Peyer's patch (tissue), 4 donors: ENCODE results near the gene MYPN. TPM values are rescaled to one million over a fixed set of nuclear protein-coding genes. Genes with fewer than 3 reads are reported as not detected.

ENCODE experiments used
- DNase-seq, 3 donors: peaks; one replicate each; pipeline ENCODE4 v3.0.0-alpha.2; 2017 to 2019
- H3K27ac ChIP-seq, 4 donors: fragments of 200-600 bp; sonication (generic); one replicate each; pipeline ENCODE4 v1.5.1; 2016 to 2019
- H3K27me3 ChIP-seq, 2 donors: fragments of 200-600 bp; sonication (generic); one replicate each; pipeline ENCODE4 v1.5.1; 2019
- H3K36me3 ChIP-seq, 3 donors: fragments of 200-600 bp; sonication (generic); one replicate each; pipeline ENCODE4 v1.5.1; 2016 to 2019
- H3K4me1 ChIP-seq, 4 donors: fragments of 200-600 bp; sonication (generic); one replicate each; pipeline ENCODE4 v1.5.1; 2016 to 2019
- H3K4me3 ChIP-seq, 4 donors: fragments of 200-600 bp; sonication (generic); 1 replicate in 3 of 4; 2 replicates in 1 of 4; pipeline ENCODE4 v1.5.1; 2016 to 2019; ENCODE audit warnings: mild to moderate bottlenecking in 1 of 4
- H3K9me3 ChIP-seq, 4 donors: fragments of 200-600 bp; sonication (generic); one replicate each; pipeline ENCODE4 v1.5.1; 2016 to 2019; ENCODE audit warnings: mild to moderate bottlenecking in 1 of 4
- CTCF ChIP-seq, 6 experiments: fragments of 450-650 bp in 4 of 6; fragments of 200-600 bp in 2 of 6; sonication (generic) in 1 of 6; IDR thresholded peaks; one replicate each; pipeline ENCODE4 v1.5.1; 2017 to 2019; ENCODE audit warnings: antibody characterized with exemption in 6 of 6, mild to moderate bottlenecking in 3 of 6, moderate library complexity in 1 of 6
- POLR2A ChIP-seq, 2 donors: fragments of 450-650 bp; IDR thresholded peaks; one replicate each; pipeline ENCODE4 v1.5.1; 2017; ENCODE audit warnings: antibody characterized with exemption in 2 of 2, mild to moderate bottlenecking in 2 of 2, moderate library complexity in 2 of 2
- total RNA-seq, 4 donors: library from RNA; depleted of rRNA; stranded (reverse); fragments of >200 nt; gene quantifications; one replicate each; pipeline ENCODE4 v1.1.0, GENCODE V29; 2016

The MYPN gene
- total RNA-seq, 4 donors from 2014 or later: 0.13 TPM; not detected in 3

- Histone ChIP-seq H3K27ac (peak overlapping the region in 1 of 4 donors; percentile 79), H3K36me3 (no peaks in the 10 kb centered on the region), H3K27me3 (no peaks in the 10 kb centered on the region), H3K4me3 (no peak overlapping the region), H3K4me1 (no peaks in the 10 kb centered on the region), H3K9me3 (no peaks in the 10 kb centered on the region)
- no peak for DNase-seq
- TF ChIP-seq CTCF (IDR thresholded peaks at IDR 0.05) (no peak), POLR2A (IDR thresholded peaks at IDR 0.05) (no peak)
These were observed 54.4 kb downstream of the MYPN start for GRCh38 chr10:68163735-68164134.

- Histone ChIP-seq H3K27ac (no peak overlapping the region), H3K4me3 (no peak overlapping the region), H3K4me1 (no peaks in the 10 kb centered on the region), H3K36me3 (no peaks in the 10 kb centered on the region), H3K9me3 (no peaks in the 10 kb centered on the region), H3K27me3 (no peaks in the 10 kb centered on the region)
- TF ChIP-seq CTCF (IDR thresholded peaks at IDR 0.05) (no peak), POLR2A (IDR thresholded peaks at IDR 0.05) (no peak)
- DNase-seq: no peak
These were observed 56.4 kb downstream of the MYPN start for GRCh38 chr10:68165643-68166042.

DNA sequence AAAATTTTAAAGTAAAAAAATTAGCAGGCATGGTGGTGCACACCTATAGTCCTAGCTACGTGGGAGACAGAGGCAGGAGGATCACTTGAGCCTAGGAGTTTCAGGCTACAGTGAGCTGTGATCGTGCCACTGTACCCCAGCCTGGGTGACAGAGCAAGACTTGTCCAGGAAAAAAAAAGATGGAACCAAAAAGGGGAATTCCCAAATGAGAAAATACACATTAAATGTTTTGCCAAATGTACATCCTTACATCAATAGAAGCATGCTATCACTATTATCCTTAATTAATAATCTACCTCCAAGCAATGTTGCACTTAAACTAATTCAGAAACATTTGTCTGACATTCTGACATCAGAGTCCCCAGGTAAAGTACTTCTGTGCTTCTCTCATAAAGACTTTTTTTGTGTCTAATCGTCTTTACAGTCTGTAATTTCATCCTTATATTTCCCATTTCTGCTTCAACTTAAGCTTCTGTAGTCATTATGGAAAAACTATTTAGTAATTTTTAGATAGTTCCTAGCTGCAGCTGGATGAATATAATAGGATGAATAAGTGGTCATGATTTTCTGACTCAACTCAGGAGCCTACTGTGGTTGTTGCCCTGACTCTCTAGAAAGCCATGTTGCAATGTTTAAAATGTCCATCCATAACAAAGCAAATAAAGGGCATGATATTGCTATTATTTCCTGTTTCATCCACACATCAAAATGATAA, 57.7 kb downstream of the MYPN start:
- H3K4me3 ChIP-seq: no peak overlapping the region
- no peaks in the 10 kb centered on the region for H3K9me3 ChIP-seq
- H3K27me3 ChIP-seq: no peaks in the 10 kb centered on the region
- TF ChIP-seq POLR2A (IDR thresholded peaks at IDR 0.05) (no peak), CTCF (IDR thresholded peaks at IDR 0.05) (no peak)
- no peak overlapping the region for H3K27ac ChIP-seq
- H3K36me3 ChIP-seq: no peaks in the 10 kb centered on the region
- no peak for DNase-seq
- H3K4me1 ChIP-seq: no peaks in the 10 kb centered on the region

DNA sequence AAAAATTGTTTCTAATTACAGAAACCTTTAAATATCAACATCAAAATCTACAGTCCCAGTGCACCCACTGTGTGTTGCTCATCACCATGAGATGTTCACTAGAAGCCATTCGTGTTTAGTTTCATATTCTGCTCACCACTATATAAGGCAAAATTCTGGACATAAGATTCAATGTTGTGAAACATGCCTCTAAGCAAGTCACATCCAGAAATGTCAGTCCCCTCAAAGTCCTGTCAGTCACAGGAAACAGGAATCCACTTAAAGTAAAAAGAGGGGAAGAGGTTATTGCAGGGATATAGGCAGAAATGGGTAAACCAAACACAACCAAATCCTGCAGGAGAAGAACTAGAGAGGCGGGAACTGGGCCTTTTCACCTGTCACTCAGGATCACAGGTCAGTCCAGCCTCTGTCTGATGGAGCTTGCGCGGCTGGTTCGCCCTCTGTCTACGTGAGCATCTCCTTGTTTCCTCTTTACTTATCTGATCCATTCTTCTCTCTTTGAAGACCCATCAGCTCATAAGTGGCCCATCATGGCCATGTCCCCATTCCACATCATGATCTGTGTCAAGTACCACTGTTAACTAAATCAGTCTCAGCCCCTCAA, 58.4 kb downstream of the MYPN start:
- Histone ChIP-seq H3K27ac (no peak overlapping the region), H3K4me1 (no peaks in the 10 kb centered on the region), H3K9me3 (no peaks in the 10 kb centered on the region), H3K27me3 (no peaks in the 10 kb centered on the region), H3K4me3 (no peak overlapping the region), H3K36me3 (no peaks in the 10 kb centered on the region)
- DNase-seq: no peak
- TF ChIP-seq CTCF (IDR thresholded peaks at IDR 0.05): no peak
- TF ChIP-seq POLR2A (IDR thresholded peaks at IDR 0.05): no peak

DNA sequence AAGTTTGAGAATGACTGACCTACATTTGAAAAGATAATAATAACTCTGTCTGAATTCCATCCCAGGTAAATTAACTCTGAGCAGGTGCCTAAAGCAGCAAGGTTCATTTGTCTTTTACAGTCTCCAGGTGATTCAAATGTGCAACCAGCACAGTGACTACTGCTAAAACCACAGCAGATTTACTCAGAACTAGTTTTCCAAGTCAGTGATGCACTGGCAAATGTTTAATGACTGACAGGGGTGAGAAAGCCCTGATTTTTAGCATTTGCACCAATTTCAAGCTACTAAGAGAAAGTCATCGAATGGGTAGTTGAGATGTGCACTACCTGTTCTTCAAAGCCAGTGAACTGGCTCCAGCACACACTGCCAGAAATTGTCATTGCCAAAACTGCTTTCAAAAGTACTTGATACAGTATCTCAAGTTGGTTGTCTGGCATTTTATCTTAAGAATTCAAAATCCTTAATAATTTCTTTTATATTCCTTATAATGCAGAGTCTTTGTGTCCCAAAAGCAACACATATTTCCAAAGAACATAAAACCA, 62.3 kb downstream of the MYPN start:
- Histone ChIP-seq H3K27ac (no peak overlapping the region), H3K4me3 (no peak overlapping the region), H3K9me3 (no peaks in the 10 kb centered on the region), H3K27me3 (no peaks in the 10 kb centered on the region), H3K4me1 (no peaks in the 10 kb centered on the region), H3K36me3 (no peaks in the 10 kb centered on the region)
- no peak for DNase-seq
- TF ChIP-seq POLR2A (IDR thresholded peaks at IDR 0.05): no peak
- no peak for TF ChIP-seq CTCF (IDR thresholded peaks at IDR 0.05)
